Mesothelial cell of epicardium (in vitro differentiated cells): ENCODE measurements around the gene FCRLA. TPM values are rescaled to one million over a fixed set of nuclear protein-coding genes. Genes with fewer than 3 reads are reported as not detected.
A peak's percentile ranks its signal among the peaks of the same experiment; 100 is the strongest.

ENCODE experiments used
- DNase-seq, 2 experiments: peaks; one replicate each; pipeline ENCODE4 v3.0.0; 2021; ENCODE audit warnings: low spot score in 2 of 2; ENCODE audit not compliant: unreplicated experiment in 2 of 2
- H3K27ac Mint-ChIP-seq: 2 replicates; pipeline ENCODE4 v1.8.0; 2021; ENCODE audit warnings: mixed read lengths
- H3K27me3 Mint-ChIP-seq: 2 replicates; pipeline ENCODE4 v1.8.0; 2021; ENCODE audit warnings: low read depth, mixed read lengths
- H3K36me3 Mint-ChIP-seq: 2 replicates; pipeline ENCODE4 v1.8.0; 2021; ENCODE audit warnings: mixed read lengths
- H3K4me1 Mint-ChIP-seq: 2 replicates; pipeline ENCODE4 v1.8.0; 2021; ENCODE audit warnings: mixed read lengths
- H3K4me3 Mint-ChIP-seq: 2 replicates; pipeline ENCODE4 v1.8.0; 2021; ENCODE audit warnings: mild to moderate bottlenecking, moderate library complexity, mixed read lengths
- H3K9me3 Mint-ChIP-seq: 2 replicates; pipeline ENCODE4 v1.8.0; 2021; ENCODE audit warnings: mixed read lengths
- total RNA-seq: library from RNA; stranded (reverse); gene quantifications from 3 replicates; pipeline ENCODE4 v1.2.1, GENCODE V29; 2021
- TF ChIP-seq, protein P1 (sequence below): fragments of 200-600 bp; sonication (generic); IDR thresholded peaks from one replicate; pipeline ENCODE4 v1.5.0; 2021; ENCODE audit warnings: antibody characterized with exemption; ENCODE audit not compliant: unreplicated experiment

The FCRLA gene
- total RNA-seq, 1 donor from 2014 or later: not detected

DNA sequence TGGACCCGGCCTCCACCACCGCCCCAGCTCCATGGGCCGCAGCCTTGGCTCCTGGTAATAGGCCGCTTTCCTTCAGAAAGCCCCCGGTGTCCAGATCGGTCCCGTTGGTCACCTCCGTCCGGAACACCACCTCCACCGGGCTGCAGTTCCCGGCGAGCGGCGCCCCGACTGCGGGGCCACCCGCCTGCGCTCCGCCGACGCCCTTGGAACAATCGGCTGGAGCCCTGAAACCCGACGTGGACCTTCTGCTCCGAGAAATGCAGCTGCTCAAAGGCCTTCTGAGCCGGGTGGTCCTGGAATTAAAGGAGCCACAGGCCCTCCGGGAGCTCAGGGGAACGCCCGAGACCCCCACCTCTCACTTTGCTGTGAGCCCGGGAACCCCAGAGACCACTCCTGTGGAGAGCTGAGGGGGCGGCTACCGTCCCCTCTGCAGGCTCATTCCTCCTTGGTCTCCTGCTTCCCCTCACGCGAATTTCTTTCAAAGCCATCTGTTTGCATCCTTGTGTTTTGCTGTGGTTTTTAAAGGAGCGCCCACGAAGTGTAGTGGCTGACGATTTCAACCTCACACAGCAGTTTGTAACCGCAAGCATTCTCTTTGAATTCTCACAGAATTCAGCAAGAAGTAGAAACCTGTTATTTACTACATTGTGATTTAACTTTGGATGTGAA, 20.4 kb downstream of the FCRLA start:
- Mint-ChIP-seq H3K4me3 (peak overlapping the region; percentile 86), H3K4me1 (peaks cover 46% of the 10 kb centered on the region), H3K9me3 (no peaks in the 10 kb centered on the region), H3K27ac (peak overlapping the region; percentile 86), H3K27me3 (peaks cover 24% of the 10 kb centered on the region), H3K36me3 (no peaks in the 10 kb centered on the region)
- TF ChIP-seq, protein P1, sequence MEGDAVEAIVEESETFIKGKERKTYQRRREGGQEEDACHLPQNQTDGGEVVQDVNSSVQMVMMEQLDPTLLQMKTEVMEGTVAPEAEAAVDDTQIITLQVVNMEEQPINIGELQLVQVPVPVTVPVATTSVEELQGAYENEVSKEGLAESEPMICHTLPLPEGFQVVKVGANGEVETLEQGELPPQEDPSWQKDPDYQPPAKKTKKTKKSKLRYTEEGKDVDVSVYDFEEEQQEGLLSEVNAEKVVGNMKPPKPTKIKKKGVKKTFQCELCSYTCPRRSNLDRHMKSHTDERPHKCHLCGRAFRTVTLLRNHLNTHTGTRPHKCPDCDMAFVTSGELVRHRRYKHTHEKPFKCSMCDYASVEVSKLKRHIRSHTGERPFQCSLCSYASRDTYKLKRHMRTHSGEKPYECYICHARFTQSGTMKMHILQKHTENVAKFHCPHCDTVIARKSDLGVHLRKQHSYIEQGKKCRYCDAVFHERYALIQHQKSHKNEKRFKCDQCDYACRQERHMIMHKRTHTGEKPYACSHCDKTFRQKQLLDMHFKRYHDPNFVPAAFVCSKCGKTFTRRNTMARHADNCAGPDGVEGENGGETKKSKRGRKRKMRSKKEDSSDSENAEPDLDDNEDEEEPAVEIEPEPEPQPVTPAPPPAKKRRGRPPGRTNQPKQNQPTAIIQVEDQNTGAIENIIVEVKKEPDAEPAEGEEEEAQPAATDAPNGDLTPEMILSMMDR: no peak
- DNase-seq: no peak

DNA sequence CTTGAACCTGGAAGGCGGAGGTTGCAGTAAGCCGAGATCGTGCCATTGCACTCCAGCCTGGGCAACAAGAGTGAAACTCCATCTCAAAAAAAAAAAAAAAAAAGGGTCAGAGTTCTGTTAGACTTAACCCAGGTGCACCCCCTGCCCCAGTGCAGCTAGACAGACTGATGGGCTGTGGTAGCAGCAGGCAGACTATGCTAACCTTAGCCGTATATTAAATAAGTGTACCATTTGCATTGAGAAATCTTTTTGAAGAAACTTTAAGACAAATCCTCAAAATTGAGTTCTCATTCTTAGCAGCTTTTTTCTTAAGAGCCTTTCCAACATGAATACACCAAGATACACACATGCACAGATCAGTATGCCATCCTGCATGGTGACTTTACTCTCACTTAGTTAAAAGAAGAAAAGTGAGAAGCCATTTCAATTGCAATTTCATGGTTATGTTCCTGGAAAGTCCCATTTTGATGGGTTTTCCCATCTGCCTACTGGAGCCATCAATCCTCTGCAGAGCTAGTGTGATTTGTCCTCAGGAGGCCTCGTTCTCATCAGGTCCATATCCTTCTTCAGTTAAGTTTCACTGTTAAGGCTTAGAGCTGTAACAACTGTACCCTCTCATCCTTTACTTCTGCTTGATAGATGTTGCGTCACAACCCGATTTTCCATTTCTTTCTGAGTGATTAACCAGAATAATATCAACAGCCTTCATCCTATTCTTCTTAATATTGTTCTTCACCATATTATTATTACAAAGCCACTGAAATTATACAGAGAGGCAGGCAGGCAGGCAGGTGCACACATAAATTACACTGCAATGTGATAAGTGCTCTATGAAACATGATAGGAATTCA, 21.6 kb downstream of the FCRLA start:
- Mint-ChIP-seq H3K4me3 (peak overlapping the region; percentile 40), H3K36me3 (no peaks in the 10 kb centered on the region), H3K9me3 (no peaks in the 10 kb centered on the region), H3K27me3 (peaks cover 12% of the 10 kb centered on the region), H3K27ac (peak overlapping the region; percentile 2), H3K4me1 (peaks cover 53% of the 10 kb centered on the region)
- no peak for DNase-seq
- TF ChIP-seq, protein P1: no peak

DNA sequence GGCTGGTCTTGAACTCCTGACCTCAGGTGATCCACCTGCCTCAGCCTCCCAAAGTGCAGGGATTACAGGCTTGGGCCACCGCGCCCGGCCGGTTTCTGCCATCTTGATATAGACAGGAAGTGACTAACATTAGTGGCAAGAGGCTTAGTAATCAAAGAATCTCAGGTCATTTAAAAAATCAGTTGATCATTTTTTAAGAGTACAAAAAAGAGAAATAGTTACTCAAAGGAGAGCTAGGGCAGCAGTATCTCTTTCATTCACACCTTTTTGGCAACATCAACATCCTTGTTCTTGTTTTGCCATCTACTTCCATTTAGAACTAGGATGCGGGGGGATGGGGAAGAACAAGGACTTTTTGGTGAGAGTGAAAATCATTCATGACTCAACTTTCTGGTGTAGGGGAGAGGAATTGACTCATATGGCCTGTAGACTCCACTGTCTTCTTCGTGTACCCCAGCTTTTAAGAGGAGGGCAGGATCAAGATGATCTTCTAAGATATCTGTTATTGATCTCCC, 23.1 kb downstream of the FCRLA start:
- no peaks in the 10 kb centered on the region for H3K36me3 Mint-ChIP-seq
- peaks cover 60% of the 10 kb centered on the region for H3K4me1 Mint-ChIP-seq
- no peak for DNase-seq
- H3K27ac Mint-ChIP-seq: no peak overlapping the region
- H3K27me3 Mint-ChIP-seq: peaks cover 3% of the 10 kb centered on the region
- no peaks in the 10 kb centered on the region for H3K9me3 Mint-ChIP-seq
- no peak overlapping the region for H3K4me3 Mint-ChIP-seq
- TF ChIP-seq, protein P1: no peak

DNA sequence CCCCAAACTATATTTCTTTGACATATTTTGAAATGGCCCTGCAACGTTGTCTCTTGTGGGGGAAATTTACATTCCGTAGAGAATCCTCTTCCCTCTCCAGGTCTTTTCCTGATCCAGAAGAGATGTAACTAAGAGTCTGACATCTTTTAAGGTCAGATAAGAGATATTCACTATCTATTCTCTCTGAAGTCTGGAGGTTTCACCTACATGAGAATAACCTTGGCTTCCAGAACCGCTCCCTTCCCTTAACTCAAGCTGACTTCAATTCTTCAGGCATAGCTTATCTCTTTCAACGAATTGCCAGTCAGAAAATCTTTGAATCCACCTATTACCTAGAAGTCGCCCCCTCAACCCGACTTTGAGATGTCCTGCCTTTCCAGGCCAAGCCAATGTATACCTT, 24.2 kb downstream of the FCRLA start:
- Mint-ChIP-seq H3K27ac (no peak overlapping the region), H3K27me3 (no peaks in the 10 kb centered on the region), H3K36me3 (no peaks in the 10 kb centered on the region), H3K4me3 (no peak overlapping the region), H3K4me1 (peaks cover 51% of the 10 kb centered on the region), H3K9me3 (no peaks in the 10 kb centered on the region)
- DNase-seq: no peak
- TF ChIP-seq, protein P1: no peak

DNA sequence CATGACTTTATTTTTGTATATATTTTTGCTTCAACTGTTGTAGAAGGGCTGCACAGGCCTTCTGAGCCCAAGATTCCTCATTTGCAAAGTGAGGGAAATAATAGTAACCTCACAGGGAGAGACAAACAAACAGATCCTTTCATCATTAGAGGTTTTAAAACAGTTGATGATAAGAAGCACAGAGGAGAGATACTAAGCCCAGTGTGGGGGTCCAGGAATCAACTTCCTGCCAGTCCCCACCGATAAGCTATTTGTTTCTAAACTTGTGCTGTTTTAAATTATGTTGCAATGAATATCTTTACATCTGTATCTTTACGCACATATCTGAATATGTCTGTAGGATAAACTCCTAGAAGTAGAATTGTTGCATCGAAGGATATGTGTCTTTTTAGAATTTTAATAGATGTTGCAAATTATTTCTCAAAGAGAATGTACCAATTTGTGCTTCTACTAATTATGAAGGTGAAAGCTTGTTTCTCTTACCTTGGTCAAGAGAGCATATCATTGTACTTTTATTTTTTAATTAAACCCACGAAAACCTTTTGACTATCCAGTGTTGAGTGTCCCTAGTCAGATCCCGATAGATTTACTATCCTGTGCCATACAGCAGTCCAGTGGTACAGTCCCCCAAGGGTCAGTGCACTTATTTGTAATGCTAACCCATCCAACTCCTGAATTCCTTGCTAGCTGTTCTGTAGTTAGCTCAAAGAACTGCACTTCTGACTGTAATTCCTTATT, 25.1 kb downstream of the FCRLA start:
- Mint-ChIP-seq H3K27ac (no peak overlapping the region), H3K4me1 (peaks cover 51% of the 10 kb centered on the region), H3K4me3 (no peak overlapping the region), H3K9me3 (no peaks in the 10 kb centered on the region), H3K27me3 (no peaks in the 10 kb centered on the region), H3K36me3 (no peaks in the 10 kb centered on the region)
- TF ChIP-seq, protein P1: no peak
- DNase-seq: no peak
